Inflammatory macrophage (primary cell): Measurements from ENCODE around the gene HSD17B13.
"Not testable (repeated sequence)": the region's sequence is repeated elsewhere in the genome, so short reads cannot be mapped to it uniquely, and the experiment has no call there.

ENCODE experiments used
- DNase-seq, 2 donors: peaks; one replicate each; pipeline ENCODE4 v3.0.0-alpha.2; 2020 to 2022

The HSD17B13 gene

DNA sequence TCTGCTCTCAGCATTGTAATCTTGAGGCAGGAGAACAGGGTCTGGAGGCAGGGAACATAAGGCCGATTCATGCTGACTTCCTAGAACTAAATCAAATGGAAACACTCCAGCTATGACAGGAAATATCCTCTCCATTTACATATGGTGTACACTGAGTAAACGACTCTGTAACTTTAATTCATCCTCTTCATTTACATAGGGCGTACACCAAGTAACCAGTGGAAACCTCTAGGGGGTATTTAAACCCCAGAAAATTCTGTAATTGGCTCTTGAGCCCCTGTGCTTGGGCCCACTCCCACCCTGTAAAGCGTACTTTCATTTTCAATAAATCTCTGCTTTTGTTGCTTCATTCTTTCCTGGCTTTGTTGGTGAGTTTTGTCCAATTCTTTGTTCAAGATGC, 7.7 kb downstream of the HSD17B13 start:
- not testable (repeated sequence) for DNase-seq

DNA sequence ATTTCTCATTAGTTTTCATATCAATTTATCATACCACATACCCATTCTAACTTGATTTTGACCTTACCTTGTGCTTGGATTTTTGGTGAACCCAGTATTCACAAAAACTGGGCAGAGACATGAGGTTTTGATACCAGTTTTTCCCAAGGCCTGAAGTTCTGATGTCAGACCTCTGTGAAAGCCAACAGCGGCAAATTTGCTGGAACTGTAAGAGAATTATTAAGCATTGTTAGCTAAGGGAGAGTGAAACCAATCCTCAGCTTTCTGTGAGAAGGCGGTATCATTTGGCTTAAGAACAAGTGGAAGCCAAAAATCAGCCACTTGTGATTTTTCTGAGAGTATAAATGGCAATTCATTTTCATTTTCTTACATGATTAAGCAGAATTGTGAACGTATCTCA, 8.9 kb downstream of the HSD17B13 start:
- no peak for DNase-seq

DNA sequence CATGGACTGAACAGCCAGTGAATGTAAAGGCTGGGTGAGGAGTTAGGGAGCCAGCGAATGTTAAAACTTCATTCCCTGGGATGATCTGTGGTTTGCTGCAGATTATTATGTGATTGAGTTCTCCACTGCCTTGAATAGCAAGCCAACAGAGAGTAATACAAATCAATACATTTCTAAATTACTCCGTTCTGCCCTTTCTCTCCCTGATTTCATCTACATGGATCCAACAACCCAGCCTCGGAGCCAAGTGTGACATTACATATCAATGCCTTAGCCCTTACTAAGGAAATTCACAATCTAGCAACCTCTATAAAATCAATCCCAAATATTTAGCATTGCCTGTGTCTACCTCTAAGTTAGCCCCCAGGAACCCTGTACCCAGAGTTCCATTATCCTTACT, 11.0 kb downstream of the HSD17B13 start:
- no peak for DNase-seq

DNA sequence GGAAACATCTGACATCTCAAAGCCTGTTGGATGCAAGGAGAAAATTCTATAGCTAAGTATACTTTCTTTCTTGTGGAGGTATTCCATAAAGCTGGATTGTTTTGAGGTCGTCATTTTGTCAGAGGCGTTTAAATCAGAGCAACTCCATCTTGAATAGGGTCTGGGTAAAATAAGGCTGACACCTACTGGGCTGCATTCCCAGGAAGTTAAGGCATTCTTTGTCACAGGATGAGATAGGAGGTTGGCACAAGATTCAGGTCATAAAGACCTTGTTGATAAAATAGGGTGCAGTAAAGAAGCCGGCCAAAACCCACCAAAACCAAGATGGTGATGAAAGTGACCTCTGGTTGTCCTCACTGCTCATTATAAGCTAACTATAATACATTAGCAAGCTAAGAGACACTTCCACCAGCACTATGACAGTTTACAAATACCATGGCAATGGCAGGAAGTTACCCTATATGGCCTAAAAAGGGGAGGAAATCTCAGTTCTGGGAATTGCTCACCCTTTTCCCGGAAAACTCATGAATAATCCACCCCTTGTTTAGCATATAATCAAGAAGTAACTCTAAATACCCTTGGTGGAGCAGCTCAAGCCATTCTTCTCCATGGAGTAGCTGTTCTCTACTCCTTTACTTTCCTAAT, 11.9 kb downstream of the HSD17B13 start:
- no peak for DNase-seq

DNA sequence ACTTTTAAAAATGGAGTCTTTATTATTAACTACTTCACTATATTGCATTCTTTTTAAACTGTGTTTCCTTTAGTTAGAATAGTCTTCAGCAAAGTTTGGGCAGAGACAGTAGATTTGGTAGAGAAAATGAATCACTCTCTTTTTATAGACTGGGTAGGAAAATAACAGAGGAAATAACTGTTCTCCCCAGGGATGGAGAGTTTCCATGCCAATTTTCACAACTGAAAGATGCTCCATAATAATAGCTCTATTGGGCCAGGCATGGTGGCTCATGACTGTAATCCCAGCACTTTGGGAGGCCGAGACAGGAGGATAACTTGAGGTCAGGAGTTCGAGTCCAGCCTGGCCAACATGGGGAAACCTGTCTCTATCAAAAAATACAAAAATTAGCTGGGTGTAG, 13.1 kb downstream of the HSD17B13 start:
- no peak for DNase-seq

DNA sequence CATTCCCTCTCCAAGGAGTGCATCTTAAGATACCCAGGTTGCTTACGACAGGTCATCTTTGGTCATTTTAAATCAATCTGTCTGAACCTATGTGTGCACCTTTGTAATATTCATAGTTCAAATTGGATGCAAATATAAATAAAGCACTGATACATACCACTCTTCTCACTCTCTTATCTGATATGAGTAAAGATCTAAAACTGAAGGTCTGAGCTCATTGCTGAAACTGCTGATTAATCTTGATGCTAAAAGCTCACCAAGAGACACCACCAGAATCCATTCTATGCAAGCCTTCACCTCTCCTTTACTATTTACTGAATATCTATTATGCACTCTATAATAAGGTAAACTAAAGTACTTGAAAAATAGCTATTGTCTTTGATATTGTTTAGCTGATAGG, 16.6 kb downstream of the HSD17B13 start:
- no peak for DNase-seq

DNA sequence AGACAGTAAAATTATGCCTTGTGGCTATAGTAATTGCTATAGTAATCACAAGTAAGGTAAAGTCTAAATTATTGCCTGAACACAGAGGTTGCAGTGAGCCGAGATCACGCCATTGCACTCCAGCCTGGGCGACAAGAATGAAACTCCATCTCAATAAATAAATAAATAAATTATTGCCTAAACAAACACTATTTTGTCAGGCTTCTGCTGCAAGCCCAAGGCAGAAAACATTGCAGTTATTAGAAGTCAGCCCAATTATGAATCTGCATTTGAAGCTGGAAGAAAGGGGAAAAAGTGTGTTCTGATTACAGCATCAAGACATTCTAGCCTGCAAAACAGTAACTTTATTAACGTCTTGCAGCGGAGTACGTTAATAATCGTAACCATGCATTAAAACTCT, 17.1 kb downstream of the HSD17B13 start:
- DNase-seq = no peak

DNA sequence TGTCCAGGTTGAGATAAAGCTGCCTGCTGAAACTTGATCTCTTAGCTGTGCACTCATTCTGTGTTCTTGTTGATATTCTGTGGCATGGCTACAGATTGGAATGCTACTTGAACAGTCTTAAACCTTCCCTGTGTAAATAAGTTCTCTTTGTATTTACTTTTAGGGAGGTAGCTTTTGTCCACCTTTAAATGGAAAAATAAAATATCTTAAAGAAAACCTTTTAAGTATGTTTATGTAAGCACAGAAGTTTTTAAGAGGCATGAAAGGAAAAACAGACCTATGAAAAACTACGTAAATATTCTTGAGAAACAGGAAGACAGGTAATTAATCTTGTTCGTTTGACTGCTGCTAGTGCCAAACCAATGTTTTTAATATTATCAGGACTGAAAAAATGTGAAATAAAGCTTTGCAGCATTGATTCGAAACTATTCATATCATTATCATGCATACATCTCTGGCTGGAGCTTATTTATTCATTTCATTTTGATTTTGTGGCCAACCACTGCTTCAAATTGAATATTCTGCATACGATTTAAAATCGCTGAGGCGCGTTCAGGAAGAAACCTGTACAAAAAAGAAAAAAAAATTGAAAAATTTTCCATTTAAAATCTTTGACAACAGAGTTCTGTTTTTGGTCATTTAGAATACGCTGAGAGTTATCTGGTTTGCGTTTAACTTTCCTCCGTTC, 17.8 kb downstream of the HSD17B13 start:
- no peak for DNase-seq

DNA sequence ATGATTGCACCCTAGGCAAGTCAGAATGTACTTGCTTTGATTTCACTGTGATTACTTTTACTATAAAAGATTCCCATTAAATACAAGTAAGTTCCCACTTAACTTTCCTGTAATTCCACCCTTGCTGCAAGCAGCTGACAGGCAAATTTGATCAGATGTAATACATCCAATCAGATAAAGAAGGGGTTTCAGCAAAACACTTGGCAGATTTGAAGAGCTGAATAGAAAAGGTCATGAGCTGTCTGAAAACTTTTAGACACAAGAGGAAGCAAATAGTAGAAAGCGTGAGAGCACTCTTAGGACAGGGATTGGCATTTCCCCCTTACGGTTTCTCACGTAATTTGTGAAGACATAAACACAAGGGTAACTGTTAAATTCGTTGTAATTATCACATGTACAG, 22.8 kb downstream of the HSD17B13 start:
- DNase-seq = no peak

DNA sequence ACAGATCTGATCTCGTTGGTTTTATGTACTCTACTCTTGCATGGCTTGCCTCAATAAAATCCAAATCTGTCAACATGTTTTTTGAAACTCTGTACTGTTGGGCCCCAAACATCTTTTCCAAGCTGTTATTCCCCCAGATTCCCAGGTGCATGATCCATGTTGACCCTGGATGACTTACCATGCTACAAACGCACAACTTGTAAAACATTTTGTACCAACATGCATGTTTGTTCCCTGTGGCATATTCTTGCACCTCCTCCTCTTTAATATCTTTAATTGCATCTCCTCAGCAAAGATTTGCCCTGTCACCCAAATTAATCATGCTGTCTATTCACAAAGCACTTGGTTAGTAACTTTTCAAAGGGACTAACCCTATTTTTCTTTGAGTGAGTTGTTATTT, 24.3 kb downstream of the HSD17B13 start:
- no peak for DNase-seq

DNA sequence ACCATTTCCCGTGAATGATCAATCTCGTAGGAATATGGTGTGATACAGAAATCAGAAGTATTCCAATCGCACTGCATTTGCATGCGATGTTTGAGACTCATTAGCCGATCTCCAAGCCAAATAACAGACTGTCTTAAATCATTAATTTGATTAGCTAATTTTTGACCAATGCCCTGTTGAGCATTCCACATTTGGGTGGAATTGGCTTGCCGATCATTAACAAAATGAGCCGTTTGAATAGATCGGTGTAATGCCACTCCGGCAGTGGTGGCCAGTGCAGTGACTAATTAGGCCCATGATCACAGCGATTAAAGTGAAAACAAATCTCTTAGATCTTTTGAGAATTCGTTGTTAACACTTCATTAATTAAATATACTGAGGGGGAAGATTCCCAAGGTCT, 27.8 kb downstream of the HSD17B13 start:
- not testable (repeated sequence) for DNase-seq

DNA sequence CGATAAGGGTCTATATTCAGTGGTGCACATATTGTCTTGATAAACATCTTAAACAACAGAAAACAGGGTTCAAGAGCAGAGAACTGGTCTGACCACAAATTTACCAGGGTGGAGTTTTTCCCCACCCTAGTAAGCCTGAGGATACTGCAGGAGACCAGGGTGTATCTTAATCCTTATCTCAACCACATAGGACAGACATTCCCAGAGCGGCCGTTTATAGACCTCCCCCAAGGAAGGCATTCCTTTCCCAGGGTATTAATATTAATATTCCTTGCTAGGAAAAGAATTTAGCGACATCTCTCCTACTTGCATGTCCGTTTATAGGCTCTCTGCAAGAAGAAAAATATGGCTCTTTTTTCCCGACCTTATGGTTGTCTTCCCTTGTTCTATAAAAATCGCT, 28.8 kb downstream of the HSD17B13 start:
- DNase-seq = not testable (repeated sequence)

DNA sequence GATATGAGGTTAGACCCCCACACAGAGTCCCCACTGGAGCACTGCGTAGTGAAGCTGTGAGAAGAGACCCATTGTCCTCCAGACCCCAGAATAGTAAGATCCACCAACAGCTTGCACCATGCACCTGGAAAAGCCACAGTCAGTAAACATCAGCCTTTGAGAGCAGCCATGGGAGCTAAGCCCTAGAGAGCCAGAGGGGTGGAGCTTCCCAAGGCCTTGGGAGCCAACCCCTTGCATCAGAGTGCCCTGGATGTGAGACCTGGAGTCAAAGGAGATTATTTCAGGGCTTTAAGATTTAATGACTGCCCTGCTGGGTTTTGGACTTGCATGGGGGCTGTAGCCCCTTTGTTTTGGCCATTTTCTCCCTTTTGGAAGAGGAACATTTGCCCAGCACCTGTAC, 35.7 kb downstream of the HSD17B13 start:
- no peak for DNase-seq

DNA sequence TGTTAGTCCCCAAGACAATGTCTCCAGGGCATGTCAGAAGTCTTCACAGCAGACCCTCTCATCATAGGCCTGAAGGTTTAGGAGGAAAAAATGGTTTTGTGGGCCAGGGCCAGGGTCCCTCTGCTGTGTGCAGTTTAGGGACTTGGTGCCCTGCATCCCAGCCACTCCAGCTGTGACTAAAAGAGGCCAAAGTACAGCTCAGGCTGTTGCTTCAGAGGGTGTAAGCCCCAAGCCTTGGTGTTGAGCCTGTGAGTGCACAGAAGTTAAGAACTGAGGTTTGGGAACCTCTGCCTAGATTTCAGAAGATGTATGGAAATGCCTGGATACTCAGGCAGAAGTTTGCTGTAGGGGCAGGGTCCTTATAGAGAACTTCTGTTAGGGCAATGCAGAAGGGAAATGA, 38.4 kb downstream of the HSD17B13 start:
- not testable (repeated sequence) for DNase-seq

DNA sequence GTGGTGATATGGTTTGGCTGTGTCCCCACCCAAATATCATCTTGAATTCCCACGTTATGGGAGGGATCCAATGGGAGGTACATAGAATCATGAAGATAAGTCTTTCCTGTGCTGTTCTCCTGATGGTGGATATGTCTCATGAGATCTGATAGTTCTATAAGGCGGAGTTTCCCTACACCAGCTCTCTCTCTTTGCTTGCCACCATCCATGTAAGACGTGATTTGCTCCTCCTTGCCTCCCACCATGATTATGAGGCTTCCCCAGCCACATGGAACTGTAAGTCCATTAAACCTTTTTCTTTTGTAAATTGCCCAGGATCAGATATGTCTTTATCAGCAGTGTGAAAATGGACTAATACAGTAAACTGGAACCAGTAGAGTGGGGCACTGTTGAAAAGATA, 39.5 kb downstream of the HSD17B13 start:
- no peak for DNase-seq

DNA sequence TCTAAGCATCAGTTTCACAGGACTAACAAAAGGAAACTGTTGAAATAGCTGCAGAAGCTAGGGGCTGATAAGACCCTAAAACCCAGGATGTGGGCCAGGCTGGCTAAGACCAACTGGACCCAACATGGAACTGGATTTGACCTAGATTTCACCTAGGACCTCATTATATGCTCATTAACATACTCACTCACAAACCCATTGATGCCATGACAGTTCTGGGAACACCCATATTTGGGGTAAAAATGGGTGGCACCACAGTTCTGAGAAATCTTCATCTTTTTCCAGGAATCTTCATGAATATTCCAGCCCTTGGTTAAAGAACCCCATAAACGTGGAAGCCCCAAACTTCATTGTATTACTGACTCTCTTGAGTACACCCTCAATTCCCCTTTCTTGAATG, 41.1 kb downstream of the HSD17B13 start:
- DNase-seq = no peak

DNA sequence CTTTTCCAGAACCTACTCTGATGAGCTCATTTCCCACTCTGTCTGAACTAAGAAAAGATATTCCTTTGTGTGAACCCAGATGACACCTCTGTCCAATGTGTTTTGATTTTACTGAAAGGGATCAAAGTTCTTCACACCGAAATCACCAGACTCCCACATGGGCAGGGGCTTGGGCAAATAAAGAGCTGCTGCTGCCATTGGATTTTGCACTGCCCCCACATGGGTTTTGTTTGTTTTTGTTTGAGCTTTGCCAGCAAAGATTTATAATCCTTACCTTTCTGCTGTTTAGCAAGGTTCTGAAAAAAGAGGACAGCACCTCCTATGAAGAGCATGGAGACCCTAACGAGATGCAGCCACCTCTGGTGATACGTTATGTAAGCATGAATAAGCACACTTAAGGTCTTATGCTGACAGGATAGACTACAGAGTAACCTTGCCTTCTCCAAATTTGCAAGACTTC, 44.3 kb downstream of the HSD17B13 start:
- no peak for DNase-seq

DNA sequence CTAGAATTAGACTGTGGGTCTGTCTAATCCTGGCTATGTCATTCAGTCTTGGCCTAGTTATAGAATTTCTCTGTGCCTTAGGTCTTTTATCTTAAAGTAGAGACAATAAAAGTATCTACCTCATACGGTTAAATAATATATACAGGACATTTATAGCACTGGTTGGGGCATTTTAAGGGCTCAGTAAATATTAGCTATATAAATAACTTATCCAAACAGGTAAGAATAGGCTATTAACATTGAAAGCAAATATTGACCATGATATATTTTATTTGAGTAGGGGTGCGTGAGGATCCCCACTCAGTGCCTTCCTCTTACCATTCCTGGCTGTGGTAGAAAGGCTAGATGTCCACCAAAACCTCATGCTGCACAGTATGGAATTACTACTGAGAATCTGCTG, 47.4 kb downstream of the HSD17B13 start:
- no peak for DNase-seq

DNA sequence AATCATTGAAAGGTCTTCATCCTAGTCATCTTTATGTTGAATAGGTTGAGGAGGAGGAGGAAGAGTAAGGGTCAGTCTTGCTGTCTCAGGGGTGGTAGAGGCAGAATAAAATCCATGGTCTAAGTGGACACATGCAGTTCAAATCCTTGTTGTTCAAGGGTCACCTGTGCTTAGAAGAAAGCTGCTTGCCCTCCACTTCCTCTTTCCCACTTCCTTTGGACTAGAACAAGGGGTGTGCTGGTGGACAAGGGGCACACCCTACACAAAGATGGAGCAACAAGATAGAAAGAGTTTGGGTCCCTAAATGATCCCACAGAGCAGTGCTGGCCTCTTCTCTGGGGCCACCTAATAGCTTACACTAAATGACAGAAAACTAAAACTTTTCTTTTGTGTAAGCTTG, 47.9 kb downstream of the HSD17B13 start:
- no peak for DNase-seq

DNA sequence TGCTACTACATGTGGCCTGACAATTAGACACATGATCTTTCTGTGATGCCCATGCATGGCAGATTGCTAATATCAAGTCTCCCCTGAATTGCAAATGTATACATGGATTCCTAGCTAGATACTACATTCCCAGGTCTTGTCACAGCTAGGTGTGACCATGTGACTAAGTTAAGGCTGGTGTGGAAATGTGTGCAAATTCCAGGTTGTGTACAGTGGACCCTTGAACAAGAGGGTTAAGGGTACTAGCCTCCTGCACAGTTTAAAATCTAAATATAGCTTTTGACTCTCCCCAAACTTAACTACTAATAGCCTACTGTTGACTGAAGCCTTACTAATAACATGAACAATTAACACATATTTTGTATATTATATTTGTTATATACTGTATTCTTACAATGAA, 48.4 kb downstream of the HSD17B13 start:
- DNase-seq = no peak

DNA sequence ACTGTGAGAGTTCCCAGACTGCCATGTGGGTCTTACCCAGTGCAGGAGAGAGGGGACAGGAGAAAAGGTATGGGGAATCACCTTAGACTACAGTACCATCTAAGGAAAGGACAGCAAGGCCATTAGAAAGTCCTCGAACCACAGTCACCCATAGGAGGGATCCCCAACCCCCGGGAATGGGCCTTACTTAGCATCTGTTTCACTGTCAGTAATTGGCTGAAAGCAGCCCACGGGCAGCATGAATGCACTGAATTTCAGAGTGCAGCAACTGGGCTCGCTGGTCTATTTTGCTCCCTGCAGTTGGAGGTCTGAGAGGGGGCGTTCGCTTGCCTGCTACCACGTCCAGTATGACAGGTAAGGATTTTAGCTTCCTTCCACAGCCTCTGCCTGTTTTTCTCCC, 51.9 kb downstream of the HSD17B13 start:
- no peak for DNase-seq

DNA sequence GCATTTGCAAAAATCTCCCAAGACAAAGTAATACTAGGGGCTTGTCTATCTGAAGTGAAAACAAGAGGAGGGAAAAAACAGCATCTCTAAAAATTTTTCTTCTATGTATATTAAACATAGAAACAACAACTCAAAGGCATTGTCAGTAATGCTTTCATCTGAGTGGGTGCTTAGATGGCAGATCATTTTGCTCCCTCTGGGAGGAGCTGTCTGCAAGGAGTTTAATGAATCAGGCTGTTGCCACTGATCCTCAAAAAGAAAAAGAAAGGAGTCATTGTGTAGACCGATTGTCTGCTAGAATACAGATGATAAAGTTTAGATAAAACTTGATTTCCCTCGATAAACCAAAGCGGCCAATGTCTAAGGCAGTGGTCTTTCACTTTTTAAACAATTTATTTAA, 52.5 kb downstream of the HSD17B13 start:
- DNase-seq = peak; percentile 11 to 24

DNA sequence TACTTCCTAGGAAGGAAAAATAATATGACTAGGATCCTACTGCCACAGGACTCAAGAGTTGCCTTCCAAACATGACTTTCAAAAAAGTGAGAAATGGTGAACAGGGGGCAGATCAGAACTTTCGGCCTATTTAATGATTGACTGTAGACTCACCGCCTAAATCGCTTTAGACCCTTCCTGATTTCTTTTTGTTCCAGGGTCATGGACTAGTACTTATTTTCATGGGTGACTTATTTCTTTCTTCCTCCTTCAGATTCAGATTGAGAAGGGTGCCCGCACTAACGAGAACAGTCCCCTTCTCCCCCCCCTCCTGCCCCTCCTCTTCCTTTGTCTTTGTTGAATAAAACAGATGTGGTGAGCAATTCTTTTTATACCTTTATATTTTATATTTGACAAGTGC, 54.3 kb downstream of the HSD17B13 start:
- no peak for DNase-seq

DNA sequence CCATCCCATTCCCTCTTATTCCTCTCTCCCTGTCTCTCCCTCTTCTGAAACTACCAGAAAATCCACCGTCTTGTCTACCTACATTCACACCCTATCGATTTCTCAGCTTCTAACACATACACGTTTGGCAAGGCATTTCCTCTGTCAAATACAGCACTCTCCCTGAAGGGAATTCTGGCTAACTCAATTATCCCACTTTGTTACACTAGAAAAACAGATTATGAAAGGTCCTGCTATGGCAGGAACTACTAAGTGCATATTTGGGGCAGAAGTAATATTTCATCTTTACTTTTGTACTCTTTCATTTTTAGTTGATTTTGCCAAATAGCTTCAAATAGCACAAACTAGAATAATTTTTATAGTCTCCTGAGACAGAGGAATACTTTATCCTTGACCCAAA, 55.7 kb downstream of the HSD17B13 start:
- DNase-seq = no peak

DNA sequence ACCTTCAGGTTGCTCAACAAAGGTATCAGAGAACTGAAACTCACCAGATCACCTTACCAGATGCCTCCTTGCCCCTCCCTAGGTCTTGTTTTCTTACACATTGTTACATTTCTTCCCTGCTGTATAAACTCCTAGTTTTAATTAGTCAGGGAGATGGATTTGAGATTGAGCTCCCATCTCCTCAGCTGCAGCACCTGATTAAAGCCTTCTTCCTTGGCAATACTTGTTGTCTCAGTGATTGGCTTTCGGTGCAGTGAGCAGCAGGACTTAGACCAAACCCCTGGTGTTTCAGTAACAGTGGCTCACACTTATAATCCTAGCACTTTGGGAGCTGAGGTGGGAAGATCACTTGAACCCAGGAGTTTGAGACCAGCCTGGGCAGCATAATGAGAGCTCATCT, 59.8 kb downstream of the HSD17B13 start:
- DNase-seq = no peak
